Measurements from ENCODE around the gene PSRC1.
A peak's percentile ranks its signal among the peaks of the same experiment; 100 is the strongest.

Gene PSRC1

DNA sequence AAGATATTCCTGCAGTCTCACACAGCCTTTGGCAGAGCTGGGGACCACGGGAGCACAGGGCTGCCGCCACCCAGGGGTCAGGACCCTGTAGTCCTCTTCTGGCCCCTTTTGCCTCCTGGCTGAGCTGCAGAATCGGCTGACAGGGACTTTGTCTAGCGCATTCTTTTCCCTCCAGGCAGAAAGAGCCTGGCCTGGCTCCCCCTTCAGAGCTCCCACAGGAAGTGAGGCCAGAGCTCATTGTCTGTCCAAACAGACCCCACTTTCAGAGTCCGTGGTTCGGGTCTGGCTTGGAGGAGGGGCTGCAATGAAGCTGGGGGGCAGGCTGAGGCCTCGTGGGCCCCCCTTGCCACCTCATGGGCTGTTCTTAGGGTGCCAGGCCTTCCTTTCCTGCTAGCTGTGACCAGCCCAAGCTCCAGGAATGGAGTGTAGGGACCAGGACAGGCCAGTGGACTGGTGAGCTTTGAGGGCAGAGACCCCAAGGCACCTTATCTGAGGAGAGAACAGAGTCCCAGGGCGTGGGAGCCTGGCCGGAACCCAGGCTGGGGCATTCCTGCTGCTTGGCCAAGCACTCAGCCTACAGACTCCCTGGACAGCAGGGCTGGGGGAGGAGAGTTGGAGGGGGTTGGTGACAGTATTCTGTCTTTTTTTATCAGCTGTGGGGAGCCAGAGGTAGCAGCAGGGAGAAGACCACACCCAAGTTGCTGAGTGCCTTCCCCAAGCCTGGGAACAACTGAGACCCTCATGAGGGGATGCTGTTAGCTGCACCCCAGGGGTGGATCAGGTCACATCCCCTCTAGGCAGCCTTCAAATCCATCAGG is 28.9 kb downstream of the PSRC1 start:
- no peaks in the 10 kb centered on the region for H3K36me3 Mint-ChIP-seq (ENCODE audit: low read depth)
- peaks cover 3% of the 10 kb centered on the region for H3K4me1 Mint-ChIP-seq (ENCODE audit: low read depth)
- H3K27me3 Mint-ChIP-seq (ENCODE audit: low read depth): peaks cover 16% of the 10 kb centered on the region
- H3K9me3 Mint-ChIP-seq: no peaks in the 10 kb centered on the region
- no peak for DNase-seq (ENCODE audit: low spot score)
- no peak overlapping the region for H3K27ac Mint-ChIP-seq
- H3K4me3 Mint-ChIP-seq: no peak overlapping the region

DNA sequence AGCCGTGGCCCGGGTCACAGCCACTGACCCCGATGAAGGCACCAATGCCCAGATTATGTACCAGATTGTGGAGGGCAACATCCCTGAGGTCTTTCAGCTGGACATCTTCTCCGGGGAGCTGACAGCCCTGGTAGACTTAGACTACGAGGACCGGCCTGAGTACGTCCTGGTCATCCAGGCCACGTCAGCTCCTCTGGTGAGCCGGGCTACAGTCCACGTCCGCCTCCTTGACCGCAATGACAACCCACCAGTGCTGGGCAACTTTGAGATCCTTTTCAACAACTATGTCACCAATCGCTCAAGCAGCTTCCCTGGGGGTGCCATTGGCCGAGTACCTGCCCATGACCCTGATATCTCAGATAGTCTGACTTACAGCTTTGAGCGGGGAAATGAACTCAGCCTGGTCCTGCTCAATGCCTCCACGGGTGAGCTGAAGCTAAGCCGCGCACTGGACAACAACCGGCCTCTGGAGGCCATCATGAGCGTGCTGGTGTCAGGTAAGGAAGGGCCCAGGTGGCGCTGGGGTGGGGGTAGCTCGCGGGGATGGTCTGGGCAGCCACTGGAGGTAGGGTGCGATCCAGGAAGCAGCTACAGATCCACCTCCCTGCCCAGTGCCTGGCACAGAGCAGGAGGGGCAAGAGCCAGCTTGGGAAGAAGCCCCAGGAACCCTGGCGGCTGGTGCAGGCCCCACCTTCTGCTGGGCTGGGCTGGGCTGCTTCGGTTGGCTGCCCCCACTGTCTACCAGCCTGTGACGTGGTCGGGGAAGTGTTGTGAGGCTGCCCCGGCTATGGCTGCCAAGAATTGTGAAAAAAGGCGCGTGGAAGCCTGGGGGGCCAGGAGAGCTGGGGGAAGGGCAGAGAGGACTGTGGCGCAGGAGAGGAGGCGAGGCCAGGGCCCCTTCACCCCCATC is 29.8 kb downstream of the PSRC1 start:
- DNase-seq (ENCODE audit: low spot score): no peak
- H3K4me3 Mint-ChIP-seq: no peak overlapping the region
- no peak overlapping the region for H3K27ac Mint-ChIP-seq
- H3K4me1 Mint-ChIP-seq (ENCODE audit: low read depth): peaks cover 4% of the 10 kb centered on the region
- peaks cover 16% of the 10 kb centered on the region for H3K27me3 Mint-ChIP-seq (ENCODE audit: low read depth)
- no peaks in the 10 kb centered on the region for H3K9me3 Mint-ChIP-seq
- H3K36me3 Mint-ChIP-seq (ENCODE audit: low read depth): no peaks in the 10 kb centered on the region

DNA sequence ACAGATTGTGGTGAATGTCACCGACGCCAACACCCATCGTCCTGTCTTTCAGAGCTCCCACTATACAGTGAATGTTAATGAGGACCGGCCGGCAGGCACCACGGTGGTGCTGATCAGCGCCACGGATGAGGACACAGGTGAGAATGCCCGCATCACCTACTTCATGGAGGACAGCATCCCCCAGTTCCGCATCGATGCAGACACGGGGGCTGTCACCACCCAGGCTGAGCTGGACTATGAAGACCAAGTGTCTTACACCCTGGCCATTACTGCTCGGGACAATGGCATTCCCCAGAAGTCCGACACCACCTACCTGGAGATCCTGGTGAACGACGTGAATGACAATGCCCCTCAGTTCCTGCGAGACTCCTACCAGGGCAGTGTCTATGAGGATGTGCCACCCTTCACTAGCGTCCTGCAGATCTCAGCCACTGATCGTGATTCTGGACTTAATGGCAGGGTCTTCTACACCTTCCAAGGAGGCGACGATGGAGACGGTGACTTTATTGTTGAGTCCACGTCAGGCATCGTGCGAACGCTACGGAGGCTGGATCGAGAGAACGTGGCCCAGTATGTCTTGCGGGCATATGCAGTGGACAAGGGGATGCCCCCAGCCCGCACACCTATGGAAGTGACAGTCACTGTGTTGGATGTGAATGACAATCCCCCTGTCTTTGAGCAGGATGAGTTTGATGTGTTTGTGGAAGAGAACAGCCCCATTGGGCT is 30.6 kb downstream of the PSRC1 start:
- Mint-ChIP-seq H3K36me3 (ENCODE audit: low read depth) (no peaks in the 10 kb centered on the region), H3K4me1 (ENCODE audit: low read depth) (peaks cover 4% of the 10 kb centered on the region), H3K4me3 (no peak overlapping the region), H3K9me3 (no peaks in the 10 kb centered on the region), H3K27ac (no peak overlapping the region), H3K27me3 (ENCODE audit: low read depth) (peaks cover 16% of the 10 kb centered on the region)
- no peak for DNase-seq (ENCODE audit: low spot score)

DNA sequence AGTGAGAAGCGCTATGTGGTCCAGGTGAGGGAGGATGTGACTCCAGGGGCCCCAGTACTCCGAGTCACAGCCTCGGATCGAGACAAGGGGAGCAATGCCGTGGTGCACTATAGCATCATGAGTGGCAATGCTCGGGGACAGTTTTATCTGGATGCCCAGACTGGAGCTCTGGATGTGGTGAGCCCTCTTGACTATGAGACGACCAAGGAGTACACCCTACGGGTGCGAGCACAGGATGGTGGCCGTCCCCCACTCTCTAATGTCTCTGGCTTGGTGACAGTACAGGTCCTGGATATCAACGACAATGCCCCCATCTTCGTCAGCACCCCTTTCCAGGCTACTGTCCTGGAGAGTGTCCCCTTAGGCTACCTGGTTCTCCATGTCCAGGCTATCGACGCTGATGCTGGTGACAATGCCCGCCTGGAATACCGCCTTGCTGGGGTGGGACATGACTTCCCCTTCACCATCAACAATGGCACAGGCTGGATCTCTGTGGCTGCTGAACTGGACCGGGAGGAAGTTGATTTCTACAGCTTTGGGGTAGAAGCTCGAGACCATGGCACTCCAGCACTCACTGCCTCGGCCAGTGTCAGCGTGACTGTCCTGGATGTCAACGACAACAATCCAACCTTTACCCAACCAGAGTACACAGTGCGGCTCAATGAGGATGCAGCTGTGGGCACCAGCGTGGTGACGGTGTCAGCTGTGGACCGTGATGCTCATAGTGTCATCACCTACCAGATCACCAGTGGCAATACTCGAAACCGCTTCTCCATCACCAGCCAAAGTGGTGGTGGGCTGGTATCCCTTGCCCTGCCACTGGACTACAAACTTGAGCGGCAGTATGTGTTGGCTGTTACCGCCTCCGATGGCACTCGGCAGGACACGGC is 31.4 kb downstream of the PSRC1 start:
- H3K4me1 Mint-ChIP-seq (ENCODE audit: low read depth): peaks cover 4% of the 10 kb centered on the region
- DNase-seq (ENCODE audit: low spot score): no peak
- no peaks in the 10 kb centered on the region for H3K9me3 Mint-ChIP-seq
- peaks cover 18% of the 10 kb centered on the region for H3K27me3 Mint-ChIP-seq (ENCODE audit: low read depth)
- no peaks in the 10 kb centered on the region for H3K36me3 Mint-ChIP-seq (ENCODE audit: low read depth)
- peak overlapping the region; percentile 24 for H3K4me3 Mint-ChIP-seq
- no peak overlapping the region for H3K27ac Mint-ChIP-seq

DNA sequence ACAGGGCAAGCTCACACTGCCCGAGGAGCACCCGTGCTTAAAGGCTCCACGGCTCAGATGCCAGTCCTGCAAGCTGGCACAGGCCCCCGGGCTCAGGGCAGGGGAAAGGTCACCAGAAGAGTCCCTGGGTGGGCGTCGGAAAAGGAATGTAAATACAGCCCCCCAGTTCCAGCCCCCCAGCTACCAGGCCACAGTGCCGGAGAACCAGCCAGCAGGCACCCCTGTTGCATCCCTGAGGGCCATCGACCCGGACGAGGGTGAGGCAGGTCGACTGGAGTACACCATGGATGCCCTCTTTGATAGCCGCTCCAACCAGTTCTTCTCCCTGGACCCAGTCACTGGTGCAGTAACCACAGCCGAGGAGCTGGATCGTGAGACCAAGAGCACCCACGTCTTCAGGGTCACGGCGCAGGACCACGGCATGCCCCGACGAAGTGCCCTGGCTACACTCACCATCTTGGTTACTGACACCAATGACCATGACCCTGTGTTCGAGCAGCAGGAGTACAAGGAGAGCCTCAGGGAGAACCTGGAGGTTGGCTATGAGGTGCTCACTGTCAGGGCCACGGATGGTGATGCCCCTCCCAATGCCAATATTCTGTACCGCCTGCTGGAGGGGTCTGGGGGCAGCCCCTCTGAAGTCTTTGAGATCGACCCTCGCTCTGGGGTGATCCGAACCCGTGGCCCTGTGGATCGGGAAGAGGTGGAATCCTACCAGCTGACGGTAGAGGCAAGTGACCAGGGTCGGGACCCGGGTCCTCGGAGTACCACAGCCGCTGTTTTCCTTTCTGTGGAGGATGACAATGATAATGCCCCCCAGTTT is 32.3 kb downstream of the PSRC1 start:
- Mint-ChIP-seq H3K27me3 (ENCODE audit: low read depth) (peaks cover 22% of the 10 kb centered on the region), H3K36me3 (ENCODE audit: low read depth) (no peaks in the 10 kb centered on the region), H3K4me1 (ENCODE audit: low read depth) (peaks cover 4% of the 10 kb centered on the region), H3K9me3 (no peaks in the 10 kb centered on the region), H3K4me3 (peak overlapping the region; percentile 59), H3K27ac (no peak overlapping the region)
- DNase-seq (ENCODE audit: low spot score): no peak

DNA sequence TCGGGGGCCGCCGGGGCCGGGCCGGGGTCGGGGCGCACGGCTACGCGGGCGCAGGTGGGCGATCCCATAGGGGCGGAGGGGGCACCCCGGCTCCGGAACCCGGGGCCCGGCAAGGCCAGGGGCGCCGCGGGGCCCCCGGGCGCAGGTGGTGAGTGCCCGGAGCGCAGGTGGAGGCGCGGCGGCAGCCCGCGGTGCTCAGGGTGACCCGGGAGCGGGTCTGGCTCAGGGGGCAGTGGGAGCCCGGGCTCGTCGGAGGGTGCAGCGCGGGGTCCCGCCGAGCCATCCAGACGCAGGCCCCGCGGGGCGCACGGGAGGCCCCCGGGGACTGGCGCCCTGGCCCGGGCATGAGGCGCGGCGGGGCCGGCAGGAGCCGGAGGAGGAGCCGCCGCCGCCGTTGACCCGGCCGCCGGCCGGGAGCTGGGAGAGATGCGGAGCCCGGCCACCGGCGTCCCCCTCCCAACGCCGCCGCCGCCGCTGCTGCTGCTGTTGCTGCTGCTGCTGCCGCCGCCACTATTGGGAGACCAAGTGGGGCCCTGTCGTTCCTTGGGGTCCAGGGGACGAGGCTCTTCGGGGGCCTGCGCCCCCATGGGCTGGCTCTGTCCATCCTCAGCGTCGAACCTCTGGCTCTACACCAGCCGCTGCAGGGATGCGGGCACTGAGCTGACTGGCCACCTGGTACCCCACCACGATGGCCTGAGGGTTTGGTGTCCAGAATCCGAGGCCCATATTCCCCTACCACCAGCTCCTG is 33.1 kb downstream of the PSRC1 start:
- peaks cover 19% of the 10 kb centered on the region for H3K27me3 Mint-ChIP-seq (ENCODE audit: low read depth)

DNA sequence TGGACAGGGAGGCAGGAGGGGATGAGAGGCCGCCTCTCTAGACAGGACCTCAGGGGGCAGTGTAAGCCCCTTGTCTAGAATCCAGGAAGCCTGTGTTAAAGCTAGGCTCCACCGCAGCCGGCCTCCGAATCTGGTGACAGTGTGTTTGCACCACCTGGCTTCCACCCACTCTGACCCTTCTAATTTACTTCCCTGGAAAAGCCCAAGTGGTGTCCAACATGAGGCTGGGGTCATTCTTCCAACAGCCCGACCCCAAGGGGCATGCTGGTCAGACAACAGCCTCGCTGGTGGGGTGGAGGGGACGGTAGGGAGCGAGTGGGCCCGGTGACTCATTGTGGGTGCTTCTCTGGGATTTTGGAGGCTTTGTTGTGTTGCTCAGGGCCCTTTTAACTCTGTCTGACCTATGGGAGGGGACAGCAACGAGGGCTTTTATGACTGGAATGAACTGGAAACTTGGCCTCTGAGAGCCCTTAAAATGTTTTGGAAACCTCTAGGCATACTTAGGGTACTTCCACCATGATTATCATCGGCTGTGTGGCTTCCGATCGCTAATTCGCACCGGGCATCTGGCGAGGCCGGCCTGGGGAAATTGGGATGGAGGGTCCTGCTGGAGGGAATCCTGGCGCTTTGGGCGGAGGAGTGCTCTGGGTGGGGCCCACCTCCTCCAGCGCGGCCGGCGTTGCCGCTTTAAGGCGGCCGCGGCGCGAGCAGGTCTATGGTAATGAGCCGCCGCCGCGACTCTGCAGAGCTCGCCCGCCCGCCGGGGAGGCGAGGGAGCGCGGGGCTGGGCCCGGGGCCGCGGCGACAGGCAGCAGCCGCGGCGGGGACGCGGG is 33.9 kb downstream of the PSRC1 start, which contains the start of gene CELSR2:
Gene CELSR2 (plus strand): TSS at position 743 of the 833 bp plus-strand sequence. CDS start 541 bp downstream, outside the sequence.
- Mint-ChIP-seq H3K9me3 (no peaks in the 10 kb centered on the region), H3K36me3 (ENCODE audit: low read depth) (no peaks in the 10 kb centered on the region), H3K27me3 (ENCODE audit: low read depth) (peaks cover 21% of the 10 kb centered on the region), H3K27ac (no peak within 1 kb of the TSS), H3K4me1 (ENCODE audit: low read depth) (peaks cover 4% of the 10 kb centered on the region), H3K4me3 (peak within 1 kb of the TSS; percentile 65)
- DNase-seq (ENCODE audit: low spot score): peak; percentile 68

More for the DNA sequence above, 33.1 kb downstream of the PSRC1 start:
- Mint-ChIP-seq H3K9me3 (no peaks in the 10 kb centered on the region), H3K36me3 (ENCODE audit: low read depth) (no peaks in the 10 kb centered on the region), H3K4me1 (ENCODE audit: low read depth) (peaks cover 4% of the 10 kb centered on the region), H3K27ac (no peak overlapping the region), H3K4me3 (peak overlapping the region; percentile 59)
- DNase-seq (ENCODE audit: low spot score): no peak

DNA sequence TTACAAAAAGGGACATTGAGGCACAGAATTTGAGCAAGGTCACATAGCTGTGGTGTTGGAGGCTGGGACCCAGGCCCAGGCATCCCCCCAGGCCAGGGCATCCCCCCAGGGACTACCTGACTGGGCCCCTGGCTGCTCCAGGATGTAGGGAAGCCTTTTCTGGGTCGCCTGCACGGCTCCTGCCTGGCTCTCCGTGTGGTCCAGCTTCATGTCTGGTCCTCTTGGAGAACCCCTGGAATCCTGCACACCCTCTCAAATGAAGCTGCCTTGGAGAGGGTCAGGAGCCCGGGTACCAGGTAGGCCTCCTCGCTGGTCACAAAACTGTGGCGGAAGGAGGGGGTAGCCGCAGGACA is 34.5 kb downstream of the PSRC1 start:
- Mint-ChIP-seq H3K4me1 (ENCODE audit: low read depth) (peaks cover 4% of the 10 kb centered on the region), H3K27me3 (ENCODE audit: low read depth) (peaks cover 22% of the 10 kb centered on the region), H3K27ac (no peak overlapping the region), H3K9me3 (no peaks in the 10 kb centered on the region), H3K4me3 (no peak overlapping the region), H3K36me3 (ENCODE audit: low read depth) (no peaks in the 10 kb centered on the region)
- DNase-seq (ENCODE audit: low spot score): no peak

DNA sequence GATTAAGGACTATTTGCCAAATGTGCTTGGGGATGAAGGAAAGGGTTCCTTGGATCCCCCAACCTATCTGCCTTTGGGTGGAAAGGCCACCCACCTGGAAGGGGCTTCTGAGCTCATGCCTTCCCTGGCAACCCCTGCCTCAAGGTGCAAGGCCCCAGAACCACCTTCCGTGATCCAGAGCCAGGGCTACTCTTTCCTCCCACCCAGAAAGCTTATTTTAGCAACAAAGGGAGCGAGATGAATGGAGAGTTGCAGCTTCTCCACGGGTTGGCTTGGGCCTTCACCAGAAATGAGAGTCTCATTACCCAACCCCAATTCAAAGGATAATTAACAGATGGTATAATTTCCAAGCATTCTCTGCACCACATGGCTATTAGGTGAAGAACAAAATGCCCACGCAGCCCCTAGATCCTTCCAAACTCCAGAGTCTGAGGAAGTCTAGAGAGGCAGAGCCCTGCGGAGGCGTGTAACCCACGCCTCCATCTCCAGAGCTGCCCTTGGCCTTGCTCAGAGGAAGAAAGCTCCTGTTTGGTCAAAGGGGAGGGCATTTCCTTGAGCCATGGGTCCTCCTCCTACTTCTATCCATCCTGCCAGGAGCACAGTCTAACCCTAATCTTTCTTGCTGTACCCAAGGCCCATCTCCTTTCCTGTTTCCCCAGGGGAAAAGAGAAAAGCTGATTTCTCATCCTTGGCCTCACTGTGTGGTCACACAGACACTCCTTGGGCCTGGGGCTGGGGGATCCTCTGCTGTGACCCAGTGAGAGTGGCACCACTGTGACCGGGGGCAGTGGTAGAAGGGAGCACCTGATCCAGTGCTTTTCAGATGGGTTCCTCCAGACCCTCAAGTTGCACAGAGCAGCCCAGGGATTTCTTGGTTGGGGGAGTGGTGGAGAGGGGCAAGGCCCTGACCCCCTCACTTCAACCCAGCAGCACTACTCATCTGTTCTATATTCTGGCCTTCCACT is 35.3 kb downstream of the PSRC1 start:
- no peak for DNase-seq (ENCODE audit: low spot score)

DNA sequence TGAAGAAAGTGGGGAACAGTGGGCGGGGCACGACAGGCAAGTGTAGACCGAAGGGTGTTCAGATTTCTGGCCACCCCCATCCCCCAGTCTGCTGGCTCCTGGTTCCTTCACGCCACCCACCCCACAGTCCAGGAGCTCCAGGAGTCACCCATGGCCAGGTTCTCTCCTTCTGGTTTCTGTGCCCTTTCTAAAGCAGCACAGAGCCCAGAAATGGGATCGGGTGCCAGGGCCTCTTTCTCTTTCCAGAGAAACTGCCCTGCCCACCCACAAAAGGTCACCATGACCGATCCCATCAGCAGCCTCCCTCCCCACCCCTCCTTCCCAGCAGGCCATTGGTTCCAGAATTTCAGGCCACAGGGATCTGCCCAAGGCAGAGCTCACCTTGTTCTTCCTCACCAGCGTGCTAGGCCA is 36.8 kb downstream of the PSRC1 start:
- H3K4me1 Mint-ChIP-seq (ENCODE audit: low read depth): peaks cover 7% of the 10 kb centered on the region
- no peaks in the 10 kb centered on the region for H3K9me3 Mint-ChIP-seq
- H3K27ac Mint-ChIP-seq: no peak overlapping the region
- peaks cover 30% of the 10 kb centered on the region for H3K27me3 Mint-ChIP-seq (ENCODE audit: low read depth)
- no peaks in the 10 kb centered on the region for H3K36me3 Mint-ChIP-seq (ENCODE audit: low read depth)
- no peak overlapping the region for H3K4me3 Mint-ChIP-seq
- DNase-seq (ENCODE audit: low spot score): no peak

More for the DNA sequence above, 35.3 kb downstream of the PSRC1 start:
- Mint-ChIP-seq H3K27me3 (ENCODE audit: low read depth) (peaks cover 25% of the 10 kb centered on the region), H3K27ac (no peak overlapping the region), H3K4me3 (no peak overlapping the region), H3K4me1 (ENCODE audit: low read depth) (peaks cover 4% of the 10 kb centered on the region), H3K36me3 (ENCODE audit: low read depth) (no peaks in the 10 kb centered on the region), H3K9me3 (no peaks in the 10 kb centered on the region)
